HG02938 (cell line): Measurements from ENCODE around the gene TTLL11.

Experiments
- ATAC-seq: cut with Tn5 transposase; IDR thresholded peaks from one replicate; pipeline ENCODE4 v1.9.1; 2021; ENCODE audit warnings: mild to moderate bottlenecking, moderate library complexity; ENCODE audit not compliant: unreplicated experiment

The TTLL11 gene

DNA sequence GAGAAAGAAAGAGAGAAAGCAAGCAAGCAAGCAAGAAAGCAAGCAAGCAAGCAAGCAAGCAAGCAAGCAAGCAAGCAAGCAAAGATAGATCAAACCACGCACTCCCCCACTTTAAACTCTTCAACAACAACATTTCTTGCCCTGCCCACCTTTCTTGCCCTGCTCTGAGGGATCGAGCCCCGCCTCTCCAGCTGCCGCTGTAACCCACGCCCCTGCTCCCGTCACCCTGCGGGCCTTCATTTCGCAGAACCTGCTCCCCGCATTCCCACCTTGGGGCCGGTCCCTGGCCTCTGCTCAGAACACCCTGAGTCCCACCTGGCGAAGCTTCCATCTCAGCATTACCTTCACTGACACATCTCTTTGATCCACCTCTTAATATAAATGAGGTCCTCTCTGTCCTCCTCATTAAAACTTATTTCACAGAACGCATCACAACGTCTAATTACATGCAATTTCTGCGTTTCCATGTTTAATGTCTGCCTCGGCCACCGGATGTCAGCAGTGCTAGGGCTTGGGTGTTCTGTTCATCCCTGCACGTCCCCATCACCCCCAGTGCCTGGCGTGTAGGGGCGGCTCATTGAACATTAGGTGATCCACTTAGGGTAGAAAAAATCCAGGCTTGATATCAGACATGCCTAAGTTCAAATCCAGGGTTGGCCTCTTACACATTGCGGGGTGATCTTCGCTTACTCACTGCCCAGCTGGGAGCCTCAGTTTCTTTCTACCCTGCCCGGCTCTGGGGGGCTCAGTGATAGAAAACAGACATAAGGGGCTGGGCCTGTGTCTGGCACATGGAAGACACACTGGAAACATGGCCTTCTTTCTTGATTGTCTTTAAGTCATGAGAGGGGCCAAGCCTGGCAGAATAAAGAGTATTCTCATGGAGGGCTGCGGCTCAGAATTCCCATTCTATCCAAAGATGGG lies 254.1 kb downstream of the TTLL11 start:
- no peak for ATAC-seq

DNA sequence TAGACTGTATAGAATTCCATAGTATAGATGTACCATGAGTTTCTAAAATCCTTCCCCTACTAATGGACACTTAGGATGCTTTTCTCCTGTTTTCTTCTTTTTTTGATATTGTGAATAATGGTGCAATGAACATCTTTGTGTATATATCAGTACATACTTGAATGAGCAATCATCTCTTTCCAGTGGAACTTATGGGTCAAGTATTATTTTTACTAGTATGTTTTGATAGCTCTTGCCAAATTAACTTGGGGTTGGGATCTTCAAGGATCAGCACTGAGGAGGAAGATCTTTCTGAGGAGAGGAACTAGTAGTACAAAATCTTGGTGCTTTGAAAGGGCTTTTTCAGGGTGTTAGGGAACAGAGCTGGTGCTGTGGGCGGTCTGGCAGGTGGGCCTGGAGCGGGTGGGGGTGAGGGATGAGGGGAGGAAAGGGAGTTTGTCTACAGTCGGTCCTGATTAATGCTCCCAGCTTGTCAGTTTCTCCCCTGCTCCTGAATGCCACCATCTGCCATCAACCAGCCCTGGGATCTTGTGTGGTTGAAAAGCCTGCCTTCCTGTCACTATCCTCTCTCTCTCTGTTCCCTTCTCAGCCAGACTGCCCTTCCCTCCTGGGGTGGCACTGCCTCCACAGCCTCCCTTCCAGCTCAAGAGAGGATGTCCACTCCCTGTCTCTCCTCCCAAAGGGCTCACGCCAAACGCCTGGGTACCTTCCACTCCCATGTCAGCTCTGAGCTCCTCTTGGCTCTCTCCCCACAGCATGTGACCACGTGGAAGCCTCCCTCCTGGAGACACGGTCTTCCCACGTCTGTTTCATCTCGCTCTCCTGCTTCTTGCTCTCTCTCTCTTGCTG lies 255.8 kb downstream of the TTLL11 start:
- ATAC-seq, result no peak

- ATAC-seq, result no peak
Measured at GRCh38 chr9:121836366-121836885, 256.7 kb downstream of the TTLL11 start.

- ATAC-seq, result no peak
Measured at GRCh38 chr9:121835587-121836365, 257.3 kb downstream of the TTLL11 start.

DNA sequence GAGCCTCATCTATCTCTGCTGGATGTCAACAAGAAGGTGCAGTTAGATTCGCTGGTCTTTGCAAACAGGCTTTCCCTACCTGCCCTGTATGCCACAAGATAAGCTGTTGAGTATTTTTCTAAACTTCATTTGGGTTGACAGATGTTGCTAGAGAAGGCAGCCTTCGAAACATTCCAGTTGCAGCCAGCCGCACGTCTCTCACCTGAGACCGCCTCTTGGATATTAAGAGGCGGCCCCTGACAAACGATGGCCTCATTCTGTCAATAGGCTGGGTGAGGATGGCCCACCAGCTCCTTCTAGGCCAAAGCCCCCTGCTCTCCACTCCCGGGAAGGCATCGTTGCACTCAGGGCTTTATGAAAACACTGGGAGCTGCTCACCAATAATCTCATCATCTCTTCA lies 260.0 kb downstream of the TTLL11 start:
- no peak for ATAC-seq

- no peak for ATAC-seq
Measured at GRCh38 chr9:121831869-121832268, 261.2 kb downstream of the TTLL11 start.

DNA sequence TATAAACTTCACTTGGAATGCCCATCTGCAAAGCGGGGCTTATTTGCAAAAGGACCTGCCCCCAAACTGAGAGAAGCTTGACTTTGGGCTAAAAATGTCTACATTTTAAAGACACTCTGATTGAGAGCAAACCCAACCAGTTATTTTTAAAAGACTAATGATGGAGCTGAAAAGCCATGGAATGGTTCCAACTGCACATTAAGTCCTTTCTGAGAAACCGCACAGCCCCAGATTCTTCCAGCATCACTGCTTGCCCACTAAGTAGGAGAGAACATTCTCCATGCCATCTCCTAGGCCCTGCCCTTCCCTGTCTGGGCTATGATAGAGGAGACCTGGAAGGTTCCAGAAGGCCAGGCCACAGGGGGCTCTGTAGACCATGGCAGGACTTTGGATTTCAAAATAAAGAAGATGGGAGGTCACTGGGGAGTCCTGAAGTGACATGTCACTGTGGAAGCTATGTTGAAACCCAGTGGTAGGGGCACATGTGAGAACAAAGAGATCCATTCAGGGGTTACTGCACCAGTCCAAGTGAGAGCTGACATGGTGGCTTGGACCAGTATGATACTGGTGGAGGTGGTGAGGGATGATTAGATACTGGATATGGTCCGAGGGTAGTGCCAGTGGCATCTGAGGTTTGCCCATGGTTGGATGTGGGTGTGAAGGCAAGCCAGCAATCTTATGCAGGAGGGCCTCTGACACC lies 262.5 kb downstream of the TTLL11 start:
- no peak for ATAC-seq

DNA sequence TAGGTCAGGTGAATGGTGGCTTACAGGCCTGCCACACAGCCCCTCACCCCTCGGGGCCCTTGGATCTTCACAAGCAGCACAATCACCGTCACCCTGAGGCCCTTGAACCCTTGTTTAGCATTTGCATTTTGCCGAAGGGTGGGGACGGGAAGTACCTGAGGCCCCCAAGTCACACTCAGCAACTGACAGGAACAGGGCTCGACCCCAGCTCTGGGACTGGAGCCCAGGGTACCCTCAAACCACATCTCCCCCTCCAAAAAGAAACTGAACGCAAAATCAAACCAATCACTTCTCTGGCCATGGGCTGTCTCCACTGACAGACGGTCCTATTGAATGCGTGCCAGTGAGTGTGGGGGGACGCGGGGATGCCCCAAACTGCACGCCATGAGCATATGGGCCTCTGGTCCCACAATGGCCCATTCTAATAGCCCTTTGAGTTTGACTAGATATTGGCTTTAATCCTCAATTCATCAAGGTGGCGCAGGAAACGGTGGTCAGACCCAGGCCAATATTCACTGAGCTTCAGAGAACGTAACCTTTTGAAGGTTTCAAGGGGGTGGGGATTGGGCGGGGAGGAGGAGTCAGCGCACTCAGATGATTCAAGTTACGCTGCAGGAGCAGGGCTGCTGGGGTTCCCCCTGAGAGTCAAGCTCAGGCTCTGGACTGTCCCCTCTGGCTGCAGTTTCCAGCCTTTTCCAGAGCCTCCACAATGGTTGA lies 265.7 kb downstream of the TTLL11 start:
- ATAC-seq, result no peak

GRCh38 chr9:121826711-121827110 lies 266.4 kb downstream of the TTLL11 start:
- no peak for ATAC-seq

DNA sequence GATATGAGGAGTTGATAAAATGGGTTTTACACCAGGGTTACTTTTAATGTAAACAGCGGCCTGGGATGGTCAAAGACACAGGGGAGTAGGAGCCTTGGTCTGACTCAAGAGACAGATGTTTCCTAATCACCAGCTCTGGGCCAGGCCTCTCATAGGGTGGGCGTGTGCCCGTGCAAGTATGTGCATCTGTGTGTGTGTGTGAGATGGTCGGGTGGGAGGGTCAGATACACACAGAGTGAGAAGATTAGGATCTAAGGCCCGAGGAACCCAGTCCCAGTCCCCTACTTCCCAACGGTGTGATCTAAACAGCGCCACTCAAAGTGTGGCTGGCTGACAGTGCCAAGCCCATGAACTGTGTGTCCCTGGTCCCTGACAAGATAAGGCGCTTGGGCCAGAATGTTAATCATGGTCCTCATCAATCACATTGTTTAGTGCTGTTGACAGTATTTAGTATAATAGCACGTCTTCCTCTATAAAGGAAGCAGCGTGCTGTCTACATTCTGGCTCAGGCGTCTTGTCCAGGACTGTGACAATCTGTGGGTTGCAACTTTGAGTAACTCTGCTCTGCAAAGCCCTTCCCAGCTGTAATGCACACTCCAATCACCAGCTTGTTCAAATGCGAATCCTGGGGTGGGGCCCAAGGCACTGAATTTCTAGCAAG lies 267.9 kb downstream of the TTLL11 start:
- ATAC-seq, result no peak

DNA sequence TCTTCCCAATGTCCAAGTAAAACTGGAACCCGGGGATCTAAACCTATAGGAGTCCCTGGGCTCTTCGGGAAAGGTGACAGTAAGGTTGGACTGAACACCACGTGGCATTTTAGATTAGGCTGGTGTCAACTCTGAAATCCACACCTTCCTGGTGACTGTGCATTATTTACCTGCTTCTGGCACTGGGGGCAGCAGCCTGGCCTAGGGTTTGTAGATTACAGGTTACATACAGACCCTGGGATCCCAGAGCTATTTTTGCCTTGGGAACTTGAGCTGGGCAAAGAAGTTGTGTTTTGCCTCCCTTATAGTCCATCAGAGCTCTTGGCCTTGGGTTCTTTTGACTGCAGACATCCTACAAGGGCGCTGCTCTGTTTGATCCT lies 268.5 kb downstream of the TTLL11 start:
- no peak for ATAC-seq

DNA sequence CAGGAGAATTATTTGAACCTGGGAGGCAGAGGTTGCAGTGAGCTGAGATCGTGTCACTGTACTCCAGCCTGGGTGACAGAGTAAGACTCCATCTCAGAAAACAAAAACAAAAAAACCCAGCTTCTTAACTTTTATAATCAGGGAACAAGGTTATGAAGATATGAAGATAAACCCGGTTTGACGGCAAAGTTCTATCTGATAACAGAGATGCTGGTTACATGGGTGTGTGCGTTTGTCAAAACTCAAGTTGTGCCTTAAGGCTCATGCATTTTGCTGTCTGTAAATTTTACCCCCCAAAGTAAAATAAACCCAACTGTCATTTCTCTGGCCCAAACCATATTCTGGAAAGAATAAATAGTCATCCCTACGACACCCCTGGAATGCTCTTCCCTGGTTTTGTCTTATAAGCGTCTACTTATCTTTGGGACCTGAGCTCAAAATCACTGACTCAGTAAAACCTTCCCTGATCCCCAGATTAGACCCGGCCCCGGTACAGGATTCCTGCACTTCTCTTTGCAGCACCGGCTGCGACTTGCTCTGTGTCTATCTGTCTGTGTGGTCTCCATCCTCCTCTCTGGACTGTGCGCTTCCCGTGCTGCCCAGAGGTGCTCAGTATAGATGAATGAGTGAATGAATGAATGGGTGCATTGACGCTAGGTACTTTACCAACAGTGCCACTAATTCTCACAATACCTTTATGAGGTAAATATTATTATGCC lies 269.5 kb downstream of the TTLL11 start:
- ATAC-seq, result no peak

DNA sequence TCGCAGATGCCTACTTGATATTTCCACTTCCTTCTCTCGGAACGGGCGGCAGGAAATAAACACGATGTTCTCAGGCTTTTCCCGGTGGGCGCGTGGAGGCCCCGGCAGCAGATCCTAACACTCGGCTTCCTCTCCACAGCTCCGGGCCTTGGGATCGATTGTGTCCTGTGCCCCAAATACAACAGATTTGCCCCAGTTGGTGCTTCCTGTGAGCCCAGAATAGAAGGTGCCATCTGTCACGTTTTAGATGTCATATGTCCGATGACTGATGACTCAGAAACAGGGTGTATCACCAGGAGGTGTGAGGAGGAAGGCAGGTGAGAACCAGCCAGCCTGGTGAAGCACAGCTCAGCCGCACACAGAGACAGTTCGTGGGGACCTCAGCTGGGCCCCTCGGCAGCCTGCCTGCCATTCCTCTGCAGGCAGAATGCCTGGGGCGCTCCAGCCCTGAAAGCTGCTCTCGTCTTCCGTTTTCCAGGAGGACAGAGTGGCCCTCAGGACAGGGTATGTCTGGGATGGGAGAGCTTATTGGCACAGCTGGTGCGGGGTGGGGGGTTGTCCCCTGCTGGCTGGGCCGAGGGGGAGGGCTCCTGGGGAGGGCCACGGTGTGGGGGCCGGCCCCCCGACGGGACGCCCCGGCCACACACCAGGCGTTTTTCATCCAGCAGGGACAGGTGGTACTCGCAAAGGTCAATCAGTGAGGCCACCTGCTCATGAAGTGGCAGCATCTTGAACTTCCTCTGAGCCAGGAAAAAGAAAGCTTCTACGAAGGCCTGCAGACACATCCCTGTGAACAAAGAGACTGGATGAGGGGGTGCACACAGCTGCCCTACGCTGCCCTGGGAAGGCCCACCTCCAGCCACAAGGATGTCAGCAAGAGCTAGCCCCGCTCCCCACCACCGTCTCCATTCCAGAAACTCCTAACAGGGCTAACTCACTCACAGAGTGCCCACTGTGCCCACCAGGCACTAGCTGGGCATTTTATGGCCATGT lies 270.7 kb downstream of the TTLL11 start:
- no peak for ATAC-seq

DNA sequence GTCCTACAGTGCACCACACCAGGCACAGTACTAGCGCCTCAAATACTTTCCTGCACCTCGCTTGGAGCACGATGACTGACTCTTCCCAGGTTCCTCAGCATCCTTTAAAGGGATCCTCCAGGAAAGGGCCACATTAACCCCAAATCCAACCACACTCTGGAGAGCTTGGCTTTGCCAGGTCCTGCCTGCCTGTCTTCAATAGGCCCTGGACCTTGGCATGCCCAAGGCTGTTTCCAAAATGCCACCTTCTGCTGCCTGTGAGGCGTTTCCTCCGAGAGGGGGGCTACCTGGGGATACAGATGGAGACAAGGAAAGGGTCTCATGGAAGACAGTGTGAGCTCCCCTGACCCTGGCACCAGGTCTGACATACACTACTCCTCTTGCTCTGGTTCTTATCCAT lies 271.8 kb downstream of the TTLL11 start:
- ATAC-seq, result no peak

DNA sequence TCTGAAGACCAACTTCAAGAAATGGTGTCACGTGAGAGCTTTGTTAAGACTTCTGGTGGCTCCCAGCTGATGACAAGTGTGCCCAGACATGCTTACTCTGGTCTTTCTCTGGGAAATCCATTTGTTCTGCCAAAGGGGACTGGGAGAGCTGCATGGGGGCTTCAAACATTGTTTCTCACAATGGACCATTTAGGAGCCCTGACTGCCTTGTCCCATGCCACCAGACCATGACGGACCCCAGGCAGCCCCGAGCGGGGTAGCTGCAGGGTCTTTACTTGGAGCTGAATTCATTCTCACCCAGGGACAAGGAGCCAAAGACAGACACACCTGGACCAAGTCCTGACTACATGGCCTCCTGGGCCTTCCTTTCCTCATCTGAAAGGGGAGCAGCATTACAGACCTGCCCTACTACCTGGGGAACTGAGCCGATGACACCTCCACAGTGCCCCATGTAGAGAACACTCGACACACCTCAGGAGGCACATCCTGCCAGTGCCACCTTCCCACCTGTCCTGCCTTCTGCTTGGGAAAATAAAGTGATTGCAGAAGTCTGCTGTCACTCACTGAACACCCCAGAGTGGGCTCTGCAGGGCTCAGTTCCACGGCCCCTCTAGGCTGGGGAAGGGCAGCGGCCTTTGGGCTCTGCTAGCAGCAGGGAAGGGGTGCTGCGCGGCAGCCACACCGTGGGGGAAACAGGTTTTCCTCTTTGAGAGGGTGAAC lies 272.7 kb downstream of the TTLL11 start:
- no peak for ATAC-seq

DNA sequence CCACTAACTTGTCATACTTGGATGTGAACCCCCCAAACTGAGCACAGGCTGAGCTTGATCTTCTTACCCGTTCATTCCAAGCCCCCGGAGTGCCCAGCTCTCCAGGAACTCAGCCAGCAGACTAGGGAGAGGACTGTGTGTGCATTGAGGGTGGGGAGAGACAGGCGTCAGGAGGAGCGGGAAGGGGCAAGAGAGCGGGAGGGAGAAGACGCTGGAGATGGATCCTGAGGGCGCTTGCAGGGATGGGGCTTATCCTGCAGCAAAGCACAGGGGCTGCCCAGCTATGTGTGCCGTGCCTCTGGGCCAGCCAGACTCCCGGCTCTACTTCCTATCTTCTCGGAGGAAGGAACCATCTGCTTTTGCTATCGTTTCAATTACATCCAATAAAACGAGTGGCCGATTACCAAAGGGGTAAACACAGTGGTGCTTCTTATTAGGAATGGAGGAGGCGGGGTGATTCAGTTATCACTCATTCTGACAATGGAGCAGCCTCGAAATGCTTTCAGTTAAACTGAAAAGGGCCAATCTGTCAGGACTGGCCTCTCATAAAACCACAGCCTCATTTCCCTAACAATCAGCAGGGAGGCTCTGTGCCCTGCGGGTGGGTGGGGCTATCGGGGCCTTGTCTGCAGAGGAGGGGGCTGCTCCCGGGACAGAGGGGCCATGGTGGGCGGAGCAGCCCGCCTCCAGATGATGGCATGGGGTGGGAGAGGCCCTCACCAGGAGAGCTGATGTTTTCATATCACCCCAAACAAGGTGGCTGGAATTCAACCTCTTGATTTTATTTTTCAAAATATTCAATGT lies 273.5 kb downstream of the TTLL11 start:
- ATAC-seq, result no peak
